GM12878 (cell line): ENCODE results near the gene TULP4. TPM values are rescaled to one million over a fixed set of nuclear protein-coding genes. Genes with fewer than 3 reads are reported as not detected.

Experiments
- ATAC-seq: fragments of 200-7000 bp; cut with Tn5 transposase; 3 replicates; pipeline ENCODE4 v1.9.1; 2020; ENCODE audit warnings: mild to moderate bottlenecking, moderate library complexity
- BruUV-seq: library from RNA; stranded (reverse); fragments of 400-500 nt; replicated peaks from 2 replicates; lab custom pipeline; 2021; lab: Mats Ljungman, UMichigan
- CTCF ChIA-PET: fragments of 300-600 bp; sonication (Branson Sonifier 250); formaldehyde crosslinking; extraction: SDS; loops from one replicate; lab custom pipeline; 2021; ENCODE audit warnings: inconsistent platforms; lab: Yijun Ruan, JAX
- POLR2A ChIA-PET: fragments of 350-600 bp; formaldehyde crosslinking; extraction: SDS; loops from one replicate; lab custom pipeline; 2021; ENCODE audit warnings: inconsistent platforms; lab: Charles Lee
- RAD21 ChIA-PET: fragments of 300-600 bp; sonication (Branson Sonifier 250); formaldehyde crosslinking; loops from one replicate; lab custom pipeline; 2023; ENCODE audit warnings: antibody characterized with exemption; ENCODE audit not compliant: unreplicated experiment; lab: Charles Lee
- SMC1A ChIA-PET: fragments of 300-600 bp; sonication (Branson Sonifier 250); formaldehyde crosslinking; loops from one replicate; lab custom pipeline; 2023; ENCODE audit not compliant: unreplicated experiment, uncharacterized antibody; lab: Charles Lee
- DNase-seq: peaks from one replicate; pipeline ENCODE4 v3.0.0-alpha.2; 2011; ENCODE audit warnings: low read depth, low spot score
- FAIRE-seq: peaks from 3 replicates; lab custom pipeline; 2011; peaks lifted over from hg19 to GRCh38; lab: Jason Lieb, UNC
- H2AFZ ChIP-seq: 2 replicates; pipeline ENCODE4 v1.6.0; 2011; ENCODE audit warnings: low read depth, low read length, control low read depth; ENCODE audit not compliant: control insufficient read depth
- H3K27ac ChIP-seq: 2 replicates; pipeline ENCODE4 v1.5.1; 2011; ENCODE audit warnings: control low read depth; ENCODE audit not compliant: control insufficient read depth, insufficient read depth
- H3K27me3 ChIP-seq, 2 experiments: replicated peaks in 1 of 2; 2 replicates each; pipeline versions ENCODE4 v1.6.0 to v1.6.1; 2011; ENCODE audit warnings: low read length in 1 of 2; ENCODE audit not compliant: control insufficient read depth in 2 of 2, insufficient read depth in 2 of 2
- H3K36me3 ChIP-seq, 2 experiments: 2 replicates each; pipeline ENCODE4 v1.5.1; 2011; ENCODE audit warnings: low read length in 1 of 2; ENCODE audit not compliant: control insufficient read depth in 2 of 2, insufficient read depth in 2 of 2
- H3K4me1 ChIP-seq: 2 replicates; pipeline ENCODE4 v1.6.1; 2011; ENCODE audit warnings: mild to moderate bottlenecking, low read length, moderate library complexity, mixed read lengths; ENCODE audit not compliant: control insufficient read depth, insufficient read depth
- H3K4me2 ChIP-seq: 2 replicates; pipeline ENCODE4 v1.6.0; 2011; ENCODE audit warnings: control low read depth; ENCODE audit not compliant: control insufficient read depth, insufficient read depth
- H3K4me3 ChIP-seq: fragments of 200-600 bp; sonication (generic); 2 replicates; pipeline ENCODE4 v1.5.1; 2016
- H3K79me2 ChIP-seq: 2 replicates; pipeline ENCODE4 v1.6.0; 2011; ENCODE audit warnings: low read length; ENCODE audit not compliant: control insufficient read depth, insufficient read depth
- H3K9ac ChIP-seq: 2 replicates; pipeline ENCODE4 v1.8.0; 2011; ENCODE audit warnings: low read length, control low read depth, mixed read lengths; ENCODE audit not compliant: control insufficient read depth, insufficient read depth
- H3K9me3 ChIP-seq: replicated peaks from 3 replicates; pipeline ENCODE4 v1.5.1; 2011; ENCODE audit warnings: mild to moderate bottlenecking, low read length; ENCODE audit not compliant: control insufficient read depth, insufficient read depth
- H4K20me1 ChIP-seq: 2 replicates; pipeline ENCODE4 v1.6.0; 2011; ENCODE audit not compliant: control insufficient read depth, insufficient read depth
- CHD4 ChIP-seq: fragments of 200-600 bp; sonication (generic); IDR thresholded peaks from 2 replicates; pipeline ENCODE4 v1.6.1; 2016; ENCODE audit warnings: mild to moderate bottlenecking
- NFYB ChIP-seq: IDR thresholded peaks from 2 replicates; pipeline ENCODE4 v1.6.1; 2011; ENCODE audit warnings: low read depth, mild to moderate bottlenecking, low read length, improper control_type of control experiment, moderate library complexity; ENCODE audit not compliant: insufficient read depth
- RB1 ChIP-seq: fragments of 450-650 bp; formaldehyde crosslinking; IDR thresholded peaks from 2 replicates; pipeline ENCODE4 v1.6.1; 2017; ENCODE audit warnings: mild to moderate bottlenecking, borderline replicate concordance
- RCOR1 ChIP-seq: conservative IDR thresholded peaks from 2 replicates; pipeline ENCODE4 v1.6.1; 2012; ENCODE audit warnings: low read depth, low read length, improper control_type of control experiment
- TCF3 ChIP-seq: IDR thresholded peaks from 2 replicates; pipeline ENCODE4 v1.6.1; 2012; ENCODE audit warnings: low read depth, mild to moderate bottlenecking, low read length, borderline replicate concordance; ENCODE audit not compliant: insufficient read depth
- ZNF207 ChIP-seq: fragments of 450-650 bp; IDR thresholded peaks from 2 replicates; pipeline ENCODE4 v1.6.1; 2014; ENCODE audit warnings: antibody characterized with exemption, mild to moderate bottlenecking, borderline replicate concordance
- WGBS: methylation state at CpG from one replicate; pipeline ENCODE4 v1.1.6; 2016; ENCODE audit warnings: low lambda C conversion rate; ENCODE audit not compliant: insufficient replicate concordance, insufficient coverage; ENCODE audit errors: missing lambda C conversion rate; 5-methylcytosine and 5-hydroxymethylcytosine counted together
- in situ Hi-C: fragments of 300-500 bp; cut with MboI; formaldehyde crosslinking; loops from 9 replicates; pipeline ENCODE4 v1.14.3; 2018; ENCODE audit warnings: mixed read lengths
- intact Hi-C: fragments of 100-400 bp; cut with micrococcal nuclease; formaldehyde crosslinking; loops from one replicate; pipeline ENCODE4 v1.14.2; 2022; ENCODE audit not compliant: unreplicated experiment
- polyA plus RNA-seq, 11 experiments: library from polyadenylated mRNA; depleted of rRNA in 4 of 11; unstranded in 6 of 11; stranded (reverse) in 5 of 11; fragments of >200 nt; fragmentation: Nextera tagmentation in 4 of 11; fragmentation: Illumina TruSeq in 1 of 11; extraction: Ambion mirVana in 4 of 11; extraction: Trizol in 1 of 11; gene quantifications; 1 replicate in 1 of 11; 2 replicates in 10 of 11; pipeline versions ENCODE4 v1.2.1 to v1.2.3, GENCODE V29; 2011 to 2016; ENCODE audit warnings: inconsistent platforms in 2 of 11, missing spikeins in 2 of 11, low read depth in 1 of 11
- total RNA-seq, 4 experiments: library from RNA; depleted of rRNA in 3 of 4; stranded (reverse); fragments of >200 nt in 3 of 4; fragmentation: Illumina TruSeq in 1 of 4; extraction: Trizol in 1 of 4; gene quantifications; 2 replicates each; pipeline versions ENCODE4 v1.2.1 to v1.2.3, GENCODE V29; 2013 to 2021
- TF ChIP-seq, protein P1 (sequence below): fragments of 450-650 bp; IDR thresholded peaks from 2 replicates; pipeline ENCODE4 v1.6.1; 2016; ENCODE audit warnings: mild to moderate bottlenecking, moderate library complexity, borderline replicate concordance

TULP4 gene
- total and polyA plus RNA-seq, 10 of the 15 experiments (the other 5 are each of a cell fraction or from before 2014, with no cell fraction given) = 0.73 to 31.8 (median 14.0) TPM

DNA sequence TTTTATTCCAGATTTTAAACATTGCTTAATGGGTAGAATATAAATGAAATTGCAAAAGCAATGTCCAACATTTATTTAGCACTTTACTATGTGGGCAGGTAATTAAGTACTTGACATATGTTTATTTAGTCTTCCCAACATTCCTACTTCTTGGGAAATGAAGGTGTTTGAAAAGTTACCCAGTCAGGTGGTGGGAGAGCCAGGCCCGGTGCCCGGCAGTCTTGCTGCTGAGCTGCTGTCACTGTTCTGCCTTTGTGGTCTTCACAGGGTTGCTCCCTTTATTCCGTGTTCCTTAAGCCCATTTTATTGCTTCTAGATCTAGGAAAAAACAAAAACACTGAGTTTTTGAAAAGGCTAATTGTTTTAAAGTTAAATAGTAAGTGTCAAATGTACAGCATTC, 42.6 kb upstream of the TULP4 start:
- intact Hi-C loops = no loop called here
- POLR2A ChIA-PET = no interaction called here

More for the DNA sequence above, 42.6 kb upstream of the TULP4 start:
- H4K20me1 ChIP-seq = no peaks in the 10 kb centered on the region
- RAD21 ChIA-PET = interaction anchor here (2.0 kb wide), 1 partner anchor 27 kb away, joined by 6 read pairs; no protein-coding TSS in a partner anchor
- WGBS = 83% methylated on average over 3 of the region's 3 CpGs
- H3K79me2 ChIP-seq = peaks cover 6% of the 10 kb centered on the region
- ATAC-seq (no peak), DNase-seq (no peak), FAIRE-seq (no peak)
- SMC1A ChIA-PET = interaction anchor here (0.6 to 2.1 kb wide), 2 partner anchors 10 to 154 kb away, joined by 3 to 8 read pairs; no protein-coding TSS in a partner anchor
- H3K4me3 ChIP-seq = no peak overlapping the region
- no peaks in the 10 kb centered on the region for H3K27me3 ChIP-seq
- H2AFZ ChIP-seq = no peak overlapping the region
- no peak overlapping the region for H3K27ac ChIP-seq
- H3K36me3 ChIP-seq = no peaks in the 10 kb centered on the region; a peak in 2 of 4 replicates
- no peak overlapping the region for H3K4me2 ChIP-seq
- no TSS peak for BruUV-seq
- TF ChIP-seq, protein P1, sequence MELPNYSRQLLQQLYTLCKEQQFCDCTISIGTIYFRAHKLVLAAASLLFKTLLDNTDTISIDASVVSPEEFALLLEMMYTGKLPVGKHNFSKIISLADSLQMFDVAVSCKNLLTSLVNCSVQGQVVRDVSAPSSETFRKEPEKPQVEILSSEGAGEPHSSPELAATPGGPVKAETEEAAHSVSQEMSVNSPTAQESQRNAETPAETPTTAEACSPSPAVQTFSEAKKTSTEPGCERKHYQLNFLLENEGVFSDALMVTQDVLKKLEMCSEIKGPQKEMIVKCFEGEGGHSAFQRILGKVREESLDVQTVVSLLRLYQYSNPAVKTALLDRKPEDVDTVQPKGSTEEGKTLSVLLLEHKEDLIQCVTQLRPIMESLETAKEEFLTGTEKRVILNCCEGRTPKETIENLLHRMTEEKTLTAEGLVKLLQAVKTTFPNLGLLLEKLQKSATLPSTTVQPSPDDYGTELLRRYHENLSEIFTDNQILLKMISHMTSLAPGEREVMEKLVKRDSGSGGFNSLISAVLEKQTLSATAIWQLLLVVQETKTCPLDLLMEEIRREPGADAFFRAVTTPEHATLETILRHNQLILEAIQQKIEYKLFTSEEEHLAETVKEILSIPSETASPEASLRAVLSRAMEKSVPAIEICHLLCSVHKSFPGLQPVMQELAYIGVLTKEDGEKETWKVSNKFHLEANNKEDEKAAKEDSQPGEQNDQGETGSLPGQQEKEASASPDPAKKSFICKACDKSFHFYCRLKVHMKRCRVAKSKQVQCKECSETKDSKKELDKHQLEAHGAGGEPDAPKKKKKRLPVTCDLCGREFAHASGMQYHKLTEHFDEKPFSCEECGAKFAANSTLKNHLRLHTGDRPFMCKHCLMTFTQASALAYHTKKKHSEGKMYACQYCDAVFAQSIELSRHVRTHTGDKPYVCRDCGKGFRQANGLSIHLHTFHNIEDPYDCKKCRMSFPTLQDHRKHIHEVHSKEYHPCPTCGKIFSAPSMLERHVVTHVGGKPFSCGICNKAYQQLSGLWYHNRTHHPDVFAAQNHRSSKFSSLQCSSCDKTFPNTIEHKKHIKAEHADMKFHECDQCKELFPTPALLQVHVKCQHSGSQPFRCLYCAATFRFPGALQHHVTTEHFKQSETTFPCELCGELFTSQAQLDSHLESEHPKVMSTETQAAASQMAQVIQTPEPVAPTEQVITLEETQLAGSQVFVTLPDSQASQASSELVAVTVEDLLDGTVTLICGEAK = no peak
- TF ChIP-seq RCOR1 = no peak
- TF ChIP-seq TCF3 = no peak
- no peak for TF ChIP-seq CHD4
- TF ChIP-seq RB1 = no peak
- no peak for TF ChIP-seq ZNF207
- no peak for TF ChIP-seq NFYB
- TF ChIP-seq, all 136 proteins: peak for 0
- in situ Hi-C loops = no loop called here
- CTCF ChIA-PET = no interaction called here
- Histone ChIP-seq H3K9me3 (peaks cover 2% of the 10 kb centered on the region; the same call in 1 of the 3 replicates), H3K9ac (no peak overlapping the region), H3K4me1 (peaks cover 20% of the 10 kb centered on the region)
